HCT116 (cell line): ENCODE measurements around the gene HEATR5A. TPM values are rescaled to one million over a fixed set of nuclear protein-coding genes. Genes with fewer than 3 reads are reported as not detected.

Source experiments
- ATAC-seq: fragments of 200-7000 bp; cut with Tn5 transposase; 2 replicates; pipeline ENCODE4 v1.9.1; 2020; ENCODE audit warnings: mild to moderate bottlenecking, moderate library complexity
- BruUV-seq: library from RNA; stranded (reverse); fragments of 400-500 nt; replicated peaks from 2 replicates; lab custom pipeline; 2021; lab: Mats Ljungman, UMichigan
- CTCF ChIA-PET: fragments of 300-600 bp; sonication (Branson Sonifier 250); formaldehyde crosslinking; loops from one replicate; lab custom pipeline; 2021; ENCODE audit warnings: antibody characterized with exemption; lab: Charles Lee
- POLR2A ChIA-PET: fragments of 300-600, 350-600 bp; sonication (Branson Sonifier 250); formaldehyde crosslinking; loops from one replicate; lab custom pipeline; 2021; ENCODE audit warnings: antibody characterized with exemption; lab: Charles Lee
- RAD21 ChIA-PET, 2 experiments: fragments of 300-600 bp; sonication (Branson Sonifier 250); formaldehyde crosslinking; loops; one replicate each; lab custom pipeline; 2023; ENCODE audit warnings: low total read pairs in 2 of 2; ENCODE audit not compliant: uncharacterized antibody in 2 of 2, unreplicated experiment in 2 of 2, low non-redundant PET in 1 of 2; lab: Charles Lee
- DNase-seq: peaks from one replicate; pipeline ENCODE4 v3.0.0-alpha.2; 2010; ENCODE audit warnings: low read depth, low spot score
- H2AFZ ChIP-seq: fragments of 200-600 bp; shearing (Covaris generic), sonication (generic); 2 replicates; pipeline ENCODE4 v1.6.1; 2017; ENCODE audit warnings: low read depth, mixed run types, mixed read lengths, antibody characterized with exemption, low read length; ENCODE audit not compliant: poor library complexity, severe bottlenecking
- H3K27ac ChIP-seq: 2 replicates; pipeline ENCODE4 v1.5.1; 2012; ENCODE audit warnings: low read depth, low read length
- H3K27me3 ChIP-seq: fragments of 200-600 bp; sonication (generic); 2 replicates; pipeline ENCODE4 v1.6.1; 2016; ENCODE audit warnings: mixed run types, low read length, mixed read lengths; ENCODE audit not compliant: insufficient read depth
- H3K36me3 ChIP-seq, 2 experiments: fragments of 200-500 bp in 1 of 2; fragments of 200-600 bp in 1 of 2; sonication (Bioruptor generic) in 1 of 2; sonication (generic) in 1 of 2; 2 replicates each; pipeline versions ENCODE4 v1.5.1 to v1.6.1; 2014 to 2016; ENCODE audit warnings: low read length in 2 of 2, inconsistent platforms in 1 of 2, mixed read lengths in 1 of 2, mixed run types in 1 of 2; ENCODE audit not compliant: insufficient read depth in 2 of 2, control insufficient read depth in 1 of 2
- H3K4me1 ChIP-seq, 2 experiments: fragments of 200-600 bp in 1 of 2; sonication (generic) in 1 of 2; 2 replicates each; pipeline versions ENCODE4 v1.5.1 to v1.6.1; 2012 to 2017; ENCODE audit warnings: low read length in 2 of 2, inconsistent platforms in 1 of 2, mild to moderate bottlenecking in 1 of 2, mixed read lengths in 1 of 2, mixed run types in 1 of 2, moderate library complexity in 1 of 2; ENCODE audit not compliant: insufficient read depth in 2 of 2, control insufficient read depth in 1 of 2
- H3K4me2 ChIP-seq: fragments of 200-600 bp; sonication (generic); 2 replicates; pipeline ENCODE4 v1.6.1; 2017; ENCODE audit warnings: mixed run types, low read length, mixed read lengths
- H3K4me3 ChIP-seq, 2 experiments: fragments of 200-600 bp in 1 of 2; sonication (generic) in 1 of 2; replicated peaks in 1 of 2; 2 replicates each; pipeline ENCODE4 v1.5.1; 2011 to 2016; ENCODE audit warnings: low read length in 2 of 2, control low read depth in 1 of 2, low read depth in 1 of 2, mild to moderate bottlenecking in 1 of 2, mixed read lengths in 1 of 2, mixed run types in 1 of 2
- H3K79me2 ChIP-seq: fragments of 200-600 bp; sonication (generic); 2 replicates; pipeline ENCODE4 v1.6.1; 2017; ENCODE audit warnings: mild to moderate bottlenecking, mixed run types, low read length, moderate library complexity, mixed read lengths; ENCODE audit not compliant: insufficient read depth
- H3K9ac ChIP-seq: fragments of 200-600 bp; sonication (generic); 2 replicates; pipeline ENCODE4 v1.6.1; 2016; ENCODE audit warnings: low read length, mixed read lengths
- H3K9me2 ChIP-seq: fragments of 200-600 bp; sonication (generic), shearing (Covaris generic); 2 replicates; pipeline ENCODE4 v1.6.1; 2017; ENCODE audit warnings: mixed run types, mild to moderate bottlenecking, moderate library complexity; ENCODE audit not compliant: insufficient read depth
- H3K9me3 ChIP-seq, 2 experiments: fragments of 200-500 bp in 1 of 2; fragments of 200-600 bp in 1 of 2; sonication (Bioruptor generic) in 1 of 2; sonication (generic) in 1 of 2; 2 replicates each; pipeline ENCODE4 v1.6.1; 2014 to 2017; ENCODE audit warnings: low read length in 2 of 2, mixed read lengths in 2 of 2, inconsistent platforms in 1 of 2, low read depth in 1 of 2, mild to moderate bottlenecking in 1 of 2, mixed run types in 1 of 2, moderate library complexity in 1 of 2; ENCODE audit not compliant: control insufficient read depth in 1 of 2, insufficient read depth in 1 of 2
- H4K20me1 ChIP-seq: fragments of 200-600 bp; sonication (generic), shearing (Covaris generic); 2 replicates; pipeline ENCODE4 v1.6.1; 2017; ENCODE audit warnings: mixed run types, mild to moderate bottlenecking, moderate library complexity; ENCODE audit not compliant: insufficient read depth
- CEBPB ChIP-seq: IDR thresholded peaks from 2 replicates; pipeline ENCODE4 v1.6.1; 2012; ENCODE audit warnings: low read depth
- EGR1 ChIP-seq: IDR thresholded peaks from 2 replicates; pipeline ENCODE4 v1.6.1; 2012; ENCODE audit warnings: low read depth
- ELF1 ChIP-seq: IDR thresholded peaks from 2 replicates; pipeline ENCODE4 v1.6.1; 2012; ENCODE audit warnings: low read depth, borderline replicate concordance
- EZH2 ChIP-seq: fragments of 200-600 bp; sonication (generic); IDR thresholded peaks from 2 replicates; pipeline ENCODE4 v1.6.1; 2017; ENCODE audit warnings: antibody characterized with exemption, mixed run types
- EZH2phosphoT487 ChIP-seq: fragments of 200-600 bp; IDR thresholded peaks from 2 replicates; pipeline ENCODE4 v1.6.1; 2018; ENCODE audit warnings: antibody characterized with exemption, borderline replicate concordance
- FOSL1 ChIP-seq: IDR thresholded peaks from 2 replicates; pipeline ENCODE4 v1.6.1; 2012; ENCODE audit warnings: low read depth
- JUND ChIP-seq: IDR thresholded peaks from 2 replicates; pipeline ENCODE4 v1.6.1; 2012
- MAX ChIP-seq: IDR thresholded peaks from 2 replicates; pipeline ENCODE4 v1.6.1; 2012
- RAD21 ChIP-seq: IDR thresholded peaks from 2 replicates; pipeline ENCODE4 v1.6.1; 2012; ENCODE audit warnings: low read depth, mild to moderate bottlenecking
- REST ChIP-seq: IDR thresholded peaks from 2 replicates; pipeline ENCODE4 v1.6.1; 2012; ENCODE audit warnings: low read depth
- SIN3A ChIP-seq: IDR thresholded peaks from 2 replicates; pipeline ENCODE4 v1.6.1; 2012; ENCODE audit warnings: low read depth
- SRF ChIP-seq: IDR thresholded peaks from 2 replicates; pipeline ENCODE4 v1.6.1; 2012; ENCODE audit warnings: low read depth
- YY1 ChIP-seq: IDR thresholded peaks from 2 replicates; pipeline ENCODE4 v1.6.1; 2011; ENCODE audit warnings: low read length, low read depth, moderate library complexity, mild to moderate bottlenecking; ENCODE audit not compliant: insufficient replicate concordance; ENCODE audit errors: extremely low read depth
- ZFX ChIP-seq: fragments of 450-650 bp; IDR thresholded peaks from 2 replicates; pipeline ENCODE4 v1.6.1; 2017
- intact Hi-C: fragments of 100-400 bp; cut with micrococcal nuclease; formaldehyde crosslinking; loops from 2 replicates; pipeline ENCODE4 v1.10.0; 2022
- total RNA-seq: library from RNA; stranded (reverse); gene quantifications from one replicate; pipeline ENCODE4 v1.2.1, GENCODE V29; 2021; ENCODE audit not compliant: unreplicated experiment

The HEATR5A gene
- total RNA-seq, 1 experiment from 2014 or later = 20.9 TPM

- TF ChIP-seq YY1 (no peak), FOSL1 (no peak), EGR1 (no peak), RAD21 (no peak), ZFX (no peak), JUND (no peak), REST (no peak), SIN3A (no peak), SRF (no peak), MAX (no peak), EZH2phosphoT487 (no peak), ELF1 (no peak), CEBPB (no peak), EZH2 (no peak)
- no peak overlapping the region for H2AFZ ChIP-seq
- intact Hi-C loops = no loop called here
- H4K20me1 ChIP-seq = no peaks in the 10 kb centered on the region
- H3K27me3 ChIP-seq = no peaks in the 10 kb centered on the region
- ATAC-seq (no peak), DNase-seq (no peak)
- H3K79me2 ChIP-seq = no peaks in the 10 kb centered on the region
- no peaks in the 10 kb centered on the region for H3K9me2 ChIP-seq
- H3K27ac ChIP-seq = no peak overlapping the region
- no TSS peak for BruUV-seq
- ChIA-PET CTCF (no interaction called here), POLR2A (no interaction called here), RAD21 (no interaction called here)
- no peak overlapping the region for H3K4me3 ChIP-seq
- no peak overlapping the region for H3K4me2 ChIP-seq
- no peaks in the 10 kb centered on the region for H3K4me1 ChIP-seq
- H3K36me3 ChIP-seq = no peaks in the 10 kb centered on the region
- no peak overlapping the region for H3K9ac ChIP-seq
- no peaks in the 10 kb centered on the region for H3K9me3 ChIP-seq
Measured at GRCh38 chr14:31297112-31297511, 123.2 kb downstream of the HEATR5A start.
